Measurements from ENCODE around the gene PLEKHG2.
"Not testable (repeated sequence)": the region's sequence is repeated elsewhere in the genome, so short reads cannot be mapped to it uniquely, and the experiment has no call there.

Gene PLEKHG2

GRCh38 chr19:39412100-39412866 is at the start of gene PLEKHG2:
Gene PLEKHG2, plus strand, starts transcription at chr19:39412669. Its CDS starts 1,418 bp downstream, at chr19:39414087.
- peak; percentile 97 for DNase-seq (ENCODE audit: low read depth)

GRCh38 chr19:39362682-39363657 is 49.5 kb upstream of the PLEKHG2 start:
- no peak for DNase-seq (ENCODE audit: low read depth)

GRCh38 chr19:39363901-39364457 is 48.5 kb upstream of the PLEKHG2 start:
- no peak for DNase-seq (ENCODE audit: low read depth)

GRCh38 chr19:39365531-39365930 is 46.9 kb upstream of the PLEKHG2 start:
- DNase-seq (ENCODE audit: low read depth): no peak

GRCh38 chr19:39369200-39369599 is 43.3 kb upstream of the PLEKHG2 start:
- DNase-seq (ENCODE audit: low read depth): no peak

- no peak for DNase-seq (ENCODE audit: low read depth)
Observed at GRCh38 chr19:39370735-39371134, 41.7 kb upstream of the PLEKHG2 start.

GRCh38 chr19:39372047-39372802 is 40.2 kb upstream of the PLEKHG2 start:
- DNase-seq (ENCODE audit: low read depth): no peak

GRCh38 chr19:39372941-39373340 is 39.5 kb upstream of the PLEKHG2 start:
- DNase-seq (ENCODE audit: low read depth): no peak

GRCh38 chr19:39375929-39376328 is 36.5 kb upstream of the PLEKHG2 start:
- no peak for DNase-seq (ENCODE audit: low read depth)

GRCh38 chr19:39377373-39378362 is 34.8 kb upstream of the PLEKHG2 start:
- no peak for DNase-seq (ENCODE audit: low read depth)

- not testable (repeated sequence) for DNase-seq (ENCODE audit: low read depth)
Observed at GRCh38 chr19:39379366-39379765, 33.1 kb upstream of the PLEKHG2 start.

GRCh38 chr19:39379865-39380396 is 32.5 kb upstream of the PLEKHG2 start:
- no peak for DNase-seq (ENCODE audit: low read depth)

- no peak for DNase-seq (ENCODE audit: low read depth)
Observed at GRCh38 chr19:39380521-39381502, 31.7 kb upstream of the PLEKHG2 start.

- no peak for DNase-seq (ENCODE audit: low read depth)
Observed at GRCh38 chr19:39381910-39382611, 30.4 kb upstream of the PLEKHG2 start.

- no peak for DNase-seq (ENCODE audit: low read depth)
Observed at GRCh38 chr19:39382991-39383828, 29.3 kb upstream of the PLEKHG2 start.

GRCh38 chr19:39384839-39385568 is 27.5 kb upstream of the PLEKHG2 start:
- no peak for DNase-seq (ENCODE audit: low read depth)

Measured in stimulated activated CD8-positive, alpha-beta memory T cell treated with anti-CD3 and anti-CD28 coated beads, Interleukin-12 subunit alpha, Interleukin-12 subunit beta, amount 100 ng/mL, for 1 hour (primary cell).